Left renal pelvis (tissue), 4 donors: ENCODE results near the gene LRRC45. TPM values are rescaled to one million over a fixed set of nuclear protein-coding genes. Genes with fewer than 3 reads are reported as not detected.
A peak's percentile ranks its signal among the peaks of the same experiment; 100 is the strongest.
"Not testable (repeated sequence)": the region's sequence is repeated elsewhere in the genome, so short reads cannot be mapped to it uniquely, and the experiment has no call there.

Experiments
- DNase-seq, 4 donors: peaks; one replicate each; pipeline ENCODE4 v3.0.0-alpha.2; 2013; ENCODE audit warnings: low read depth in 4 of 4, low spot score in 3 of 4
- polyA plus RNA-seq, 4 donors: library from polyadenylated mRNA; unstranded; fragments of 120-200 nt; gene quantifications; one replicate each; pipeline ENCODE4 v1.2.1, GENCODE V29; 2013; ENCODE audit not compliant: insufficient read length in 4 of 4

The LRRC45 gene
- 10 to 100 TPM in 3 of 4 donors, 1 to 10 TPM in 1; 9.7 to 18.1 (median 12.1) TPM for polyA plus RNA-seq

DNA sequence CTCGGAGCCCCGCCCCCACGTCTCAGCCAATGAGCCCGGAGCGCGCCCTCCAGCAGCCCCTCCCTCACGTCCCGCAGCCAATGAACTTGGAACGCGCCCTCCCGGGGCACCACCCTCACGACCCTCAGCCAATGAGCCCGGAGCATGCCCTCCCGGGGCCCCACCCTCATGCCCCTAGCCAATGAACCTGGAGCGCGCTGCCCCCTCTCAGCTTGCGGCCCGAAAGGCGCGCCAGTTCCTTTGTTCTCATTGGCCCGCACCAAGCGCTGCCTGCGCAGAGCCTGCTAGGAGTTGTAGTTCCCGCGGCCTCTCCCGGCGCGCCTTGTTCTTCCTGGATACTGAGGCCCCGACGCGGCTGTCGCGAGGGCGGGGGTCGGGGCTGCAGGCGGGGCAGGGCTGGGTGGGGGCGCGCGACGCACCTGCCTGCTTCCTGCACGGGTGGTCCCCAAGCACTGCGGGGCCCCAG lies at the start of gene LRRC45:
Gene LRRC45 (plus strand): TSS at position 325 of the 466 bp plus-strand sequence. CDS start 339 bp downstream, outside the sequence.
- DNase-seq = peak; percentile 94 to 98 (median 97)

- DNase-seq = no peak
These were observed 49.7 kb upstream of the LRRC45 start for GRCh38 chr17:81973432-81973831.

DNA sequence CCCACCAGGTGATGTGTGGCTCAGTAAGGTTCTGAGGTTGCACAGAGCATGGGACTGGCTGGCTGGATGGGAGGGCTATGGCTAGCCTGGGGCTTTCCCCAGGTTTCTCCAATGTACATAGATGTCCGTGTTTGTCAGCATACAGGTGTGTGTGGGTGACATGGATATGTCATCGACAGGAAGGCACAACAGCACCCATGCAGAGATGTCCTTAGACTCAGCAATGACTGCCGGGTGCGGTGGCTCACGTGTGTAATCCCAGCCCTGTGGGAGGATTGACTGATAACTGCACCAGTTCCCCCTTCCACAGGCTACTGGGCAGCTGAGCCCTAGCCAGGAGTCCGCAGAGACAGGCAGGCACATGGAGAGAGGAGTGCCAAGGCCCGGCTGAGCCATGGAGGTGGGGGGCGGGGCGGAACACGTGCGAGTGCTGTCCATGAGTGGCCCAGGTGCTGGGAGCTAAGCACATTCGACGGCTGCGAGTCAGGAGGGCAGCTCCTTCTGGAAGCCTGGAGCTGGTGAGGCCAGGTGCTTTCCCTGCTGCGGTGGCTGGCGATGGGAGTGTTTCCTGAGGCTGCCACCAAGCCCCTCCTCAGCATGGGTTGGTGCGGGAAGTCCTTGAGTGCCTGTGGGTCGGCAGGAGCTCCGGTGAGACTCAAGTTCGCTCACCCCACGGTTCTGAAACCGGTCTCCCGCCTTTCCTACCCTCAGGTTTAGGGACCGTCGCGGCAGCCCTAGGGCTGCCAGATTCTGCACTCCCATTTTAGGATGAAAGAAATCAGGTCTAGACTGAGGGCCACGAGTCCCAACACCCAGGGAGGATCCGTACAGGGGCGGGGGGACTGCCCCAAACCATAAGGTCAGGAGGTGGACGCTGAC lies 46.5 kb upstream of the LRRC45 start:
- no peak for DNase-seq

GRCh38 chr17:81977211-81977808 lies 45.8 kb upstream of the LRRC45 start, which contains the start of gene ASPSCR1:
TSS of gene ASPSCR1 (plus strand) at chr17:81977629. CDS start at chr17:81977647, 18 bp downstream.
- DNase-seq = peak; percentile 70 to 84 (median 84)

DNA sequence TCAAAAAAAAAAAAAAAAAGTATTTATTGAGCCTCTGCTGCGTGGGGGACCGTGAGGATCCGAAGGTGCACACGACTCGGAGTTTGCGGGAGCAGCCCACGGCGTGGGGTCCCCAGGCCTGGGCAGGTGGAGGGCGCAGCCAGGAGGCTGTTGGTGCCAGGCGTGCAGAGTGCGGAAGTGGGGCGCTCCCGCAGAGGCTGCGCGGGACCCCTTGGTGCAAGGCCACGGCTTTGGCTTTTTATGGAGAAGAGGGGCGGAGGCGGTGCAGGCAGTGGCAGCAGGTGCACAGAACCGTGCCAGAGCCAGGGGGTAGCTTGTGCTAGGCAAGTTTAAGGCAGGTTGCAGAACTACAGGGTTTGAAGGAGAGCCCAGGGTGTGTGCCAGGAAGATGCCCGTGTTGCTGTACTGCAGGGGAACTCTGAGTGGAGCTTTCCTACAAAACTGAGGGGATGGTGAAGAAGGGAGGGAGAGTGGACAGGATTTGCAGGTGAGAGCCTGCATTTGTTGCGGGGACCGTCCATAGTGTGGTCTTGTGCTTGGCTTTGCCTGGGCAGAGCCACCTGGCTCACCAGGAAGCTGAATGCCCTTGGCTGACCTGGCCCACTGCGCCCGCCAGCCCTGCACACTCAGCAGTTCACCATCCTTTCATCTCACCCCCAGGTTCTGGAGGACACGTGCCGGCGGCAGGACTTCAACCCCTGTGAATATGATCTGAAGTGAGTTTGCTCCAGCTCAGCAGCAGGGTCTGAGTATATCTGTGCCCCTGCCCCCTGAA lies 44.4 kb upstream of the LRRC45 start:
- DNase-seq = no peak

GRCh38 chr17:81980122-81980521 lies 43.0 kb upstream of the LRRC45 start:
- DNase-seq = no peak

DNA sequence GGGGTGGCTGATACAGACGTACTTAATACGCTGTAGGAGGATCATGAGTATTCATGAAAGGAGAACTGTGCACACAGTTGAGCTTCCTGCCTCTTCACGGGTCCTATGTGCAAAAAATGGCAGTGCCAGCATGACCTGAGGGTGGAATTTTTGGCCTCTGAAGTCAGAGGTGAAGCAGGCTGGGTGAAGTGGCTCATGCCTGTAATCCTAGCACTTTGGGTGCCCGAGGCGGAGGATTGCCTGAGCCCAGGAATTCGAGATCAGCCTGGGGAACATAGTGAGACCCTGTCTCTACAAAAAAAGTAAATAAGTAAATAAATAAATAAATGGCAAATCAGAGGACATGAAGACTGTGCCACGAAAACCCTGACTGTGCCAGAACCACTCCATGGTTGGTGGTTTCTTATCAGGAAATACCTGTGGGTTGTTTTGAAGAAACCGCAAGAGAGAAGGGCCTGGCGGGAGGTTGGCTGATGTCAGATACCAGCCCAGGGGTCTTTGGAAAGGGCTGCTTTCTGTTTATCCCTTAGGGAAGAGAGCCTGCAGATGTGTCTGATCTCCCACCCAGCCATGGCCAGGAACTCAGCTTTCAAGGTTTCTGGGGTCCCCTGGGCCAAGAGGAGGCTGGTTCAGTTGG lies 42.3 kb upstream of the LRRC45 start:
- no peak for DNase-seq

- not testable (repeated sequence) for DNase-seq
These were observed 41.6 kb upstream of the LRRC45 start for GRCh38 chr17:81981511-81981910.

DNA sequence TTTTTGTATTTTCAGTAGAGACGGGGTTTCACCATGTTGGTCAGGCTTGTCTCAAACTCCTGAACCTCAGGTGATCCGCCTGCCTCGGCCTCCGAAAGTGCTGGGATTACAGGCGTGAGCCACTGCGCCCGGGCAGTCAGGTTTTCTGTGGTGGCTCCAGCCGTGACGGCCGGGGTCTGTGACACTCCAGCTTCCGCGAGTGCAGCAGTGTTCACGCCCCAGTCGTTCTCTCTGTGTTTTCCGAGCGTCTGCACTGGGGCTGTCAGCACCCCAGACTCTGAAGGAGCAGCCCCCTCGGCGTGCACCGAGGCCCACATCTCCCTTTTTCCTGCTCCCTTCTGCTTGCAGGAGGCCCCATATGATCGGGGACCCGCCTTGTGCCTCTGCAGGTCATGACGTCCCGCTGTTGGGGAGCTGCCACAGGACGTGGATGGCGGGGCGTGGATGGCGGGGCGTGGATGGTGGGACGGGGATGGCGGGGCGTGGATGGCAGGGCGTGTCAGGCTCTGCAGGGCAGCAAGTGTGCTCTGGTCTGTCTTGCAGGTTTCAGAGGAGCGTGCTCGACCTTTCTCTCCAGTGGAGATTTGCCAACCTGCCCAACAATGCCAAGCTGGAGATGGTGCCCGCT lies 40.0 kb upstream of the LRRC45 start:
- DNase-seq = no peak

- no peak for DNase-seq
These were observed 39.3 kb upstream of the LRRC45 start for GRCh38 chr17:81983639-81984373.

DNA sequence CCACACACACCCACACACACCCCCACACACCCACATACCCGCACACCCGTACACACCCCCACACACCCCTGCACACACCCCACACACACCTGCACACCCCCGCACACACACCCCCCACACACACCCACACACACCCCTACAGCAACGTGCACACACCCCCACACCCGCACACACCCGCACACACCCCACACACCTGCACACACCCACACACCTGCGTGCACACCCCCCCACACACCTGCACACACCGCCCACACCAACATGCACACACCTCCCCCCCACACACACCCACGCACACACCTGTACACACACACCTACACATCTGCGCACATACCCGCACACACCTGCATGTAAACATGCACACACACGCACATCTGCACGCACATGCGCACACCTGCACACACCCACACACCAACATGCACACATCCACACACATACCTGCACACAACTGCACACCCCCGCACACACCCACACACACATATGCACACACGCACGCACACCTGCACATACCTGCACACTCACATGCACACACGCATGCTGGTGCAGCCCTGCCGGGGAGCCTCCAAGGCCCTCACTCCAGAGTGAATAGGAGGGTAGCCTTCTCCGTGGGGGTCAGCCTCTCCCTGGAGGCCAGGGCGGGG lies 38.2 kb upstream of the LRRC45 start:
- DNase-seq = no peak

DNA sequence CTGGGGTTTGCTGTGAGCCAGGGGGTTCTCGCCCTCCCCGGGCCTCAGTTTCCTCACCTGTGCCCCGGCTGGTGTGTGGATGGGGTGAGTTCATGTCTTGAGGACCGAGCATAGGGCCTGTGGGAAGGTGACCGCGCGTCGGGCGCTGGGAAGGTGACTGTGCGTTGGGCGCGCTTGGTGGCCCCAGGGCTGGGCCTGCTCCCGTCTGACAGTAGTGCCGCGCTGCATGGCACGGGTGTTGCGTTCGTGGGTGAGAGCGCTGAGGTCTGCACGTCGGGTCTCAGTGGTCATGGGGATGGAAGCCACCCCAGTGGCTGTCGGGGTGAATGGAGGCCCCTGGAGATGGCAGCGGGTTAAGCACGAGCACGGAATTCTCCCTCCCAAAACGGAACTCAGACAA lies 36.5 kb upstream of the LRRC45 start:
- DNase-seq = no peak

- DNase-seq = no peak
These were observed 35.8 kb upstream of the LRRC45 start for GRCh38 chr17:81987161-81987770.

DNA sequence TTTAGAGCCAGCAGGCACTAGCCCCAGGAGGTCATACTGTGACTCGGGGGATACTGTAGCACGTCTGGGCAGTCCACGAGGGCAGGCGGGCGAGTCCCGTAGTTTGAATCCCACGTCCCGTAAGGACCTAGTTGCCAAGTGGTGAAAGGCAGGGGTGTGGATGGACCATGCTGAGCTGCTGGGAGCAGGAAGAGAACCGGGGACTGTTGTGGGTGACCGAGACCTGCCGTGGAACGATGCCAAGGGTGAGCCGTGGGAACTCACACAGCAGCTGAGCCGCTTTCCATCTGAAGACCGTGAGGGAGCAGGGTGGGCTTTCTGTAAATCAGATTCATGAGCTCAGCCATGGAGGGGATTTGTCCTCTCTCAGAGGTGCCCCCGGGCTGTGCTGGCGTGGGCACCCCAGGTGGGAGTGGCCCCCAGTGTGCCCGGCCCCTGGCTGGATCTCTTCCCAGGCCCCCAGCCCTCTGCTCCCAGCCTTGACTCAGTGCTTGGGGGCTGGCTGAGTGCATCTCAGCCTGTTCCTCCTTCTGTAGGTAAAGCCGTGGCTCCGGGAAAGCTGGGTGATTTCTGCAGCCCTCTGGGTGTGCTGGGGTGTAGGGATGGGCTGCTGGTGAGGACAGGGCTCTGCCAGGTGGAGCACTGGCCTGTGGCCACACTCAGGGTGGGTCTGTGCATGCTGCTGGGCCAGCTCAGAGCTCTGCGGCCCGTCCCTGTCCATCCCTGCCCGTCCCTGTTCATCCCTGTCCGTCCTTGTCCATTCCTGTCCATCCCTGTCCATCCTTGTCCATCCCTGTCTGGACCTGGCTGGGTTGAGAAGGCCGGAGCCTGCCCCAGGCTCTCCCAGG lies 32.0 kb upstream of the LRRC45 start:
- no peak for DNase-seq

DNA sequence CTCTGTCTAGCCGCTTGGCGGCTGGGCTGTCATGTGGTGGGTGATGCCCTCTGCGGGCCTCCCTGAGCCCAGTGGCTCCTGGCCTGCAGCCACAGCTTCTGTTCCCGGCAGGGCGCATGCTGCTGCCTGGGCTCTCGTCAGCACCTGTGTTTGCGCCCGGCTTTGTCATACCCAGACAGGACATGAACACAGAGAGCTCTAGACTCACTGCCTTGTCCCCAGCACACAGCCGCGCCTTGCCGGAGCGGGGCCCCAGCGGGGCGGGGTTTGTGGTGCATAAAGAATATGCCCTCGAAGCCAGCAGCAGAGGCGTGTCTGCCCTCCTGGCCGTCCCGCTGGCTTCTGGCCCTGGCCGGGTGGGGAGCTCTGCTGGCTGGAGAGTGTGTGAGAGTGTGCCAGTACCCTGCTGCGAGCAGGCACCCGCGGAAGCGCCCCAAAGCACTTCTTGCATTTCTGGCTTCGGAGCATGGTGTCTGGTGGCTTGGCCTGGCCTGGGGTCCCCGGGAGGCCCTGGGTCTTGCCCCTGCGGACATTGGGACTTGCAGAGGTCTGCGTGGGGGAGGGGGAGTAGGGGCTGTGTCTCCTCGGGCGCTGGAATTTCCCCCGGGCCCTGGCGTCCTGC lies 31.3 kb upstream of the LRRC45 start:
- no peak for DNase-seq

- peak in 3 of 4 donors; percentile 42 to 73 (median 64) for DNase-seq
These were observed 30.6 kb upstream of the LRRC45 start for GRCh38 chr17:81992306-81993102.
